ENCODE data around the gene COX7A2.
A peak's percentile ranks its signal among the peaks of the same experiment; 100 is the strongest.

The COX7A2 gene

GRCh38 chr6:75243333-75244062 is at the start of gene COX7A2:
TSS of gene COX7A2 (minus strand) at chr6:75243801. CDS start at chr6:75243734, 67 bp downstream.
- peak; percentile 71 for DNase-seq (ENCODE audit: low read depth)

GRCh38 chr6:75292555-75292954 is 49.0 kb upstream of the COX7A2 start:
- no peak for DNase-seq (ENCODE audit: low read depth)

- DNase-seq (ENCODE audit: low read depth): no peak
Measured at GRCh38 chr6:75291744-75292143, 48.1 kb upstream of the COX7A2 start.

- DNase-seq (ENCODE audit: low read depth): no peak
Measured at GRCh38 chr6:75291331-75291730, 47.7 kb upstream of the COX7A2 start.

GRCh38 chr6:75290136-75290945 is 46.7 kb upstream of the COX7A2 start:
- DNase-seq (ENCODE audit: low read depth): no peak

- no peak for DNase-seq (ENCODE audit: low read depth)
Measured at GRCh38 chr6:75288023-75288422, 44.4 kb upstream of the COX7A2 start.

- DNase-seq (ENCODE audit: low read depth): no peak
Measured at GRCh38 chr6:75287424-75287823, 43.8 kb upstream of the COX7A2 start.

- DNase-seq (ENCODE audit: low read depth): no peak
Measured at GRCh38 chr6:75286955-75287354, 43.4 kb upstream of the COX7A2 start.

- DNase-seq (ENCODE audit: low read depth): no peak
Measured at GRCh38 chr6:75285283-75285639, 41.7 kb upstream of the COX7A2 start.

GRCh38 chr6:75284632-75285282 is 41.2 kb upstream of the COX7A2 start, which contains the start of gene TMEM30A:
TSS of gene TMEM30A (minus strand) at chr6:75284792. CDS start at chr6:75284638, 154 bp downstream.
- DNase-seq (ENCODE audit: low read depth): peak; percentile 83

- DNase-seq (ENCODE audit: low read depth): no peak
Measured at GRCh38 chr6:75283907-75284631, 40.5 kb upstream of the COX7A2 start.

GRCh38 chr6:75282706-75283105 is 39.1 kb upstream of the COX7A2 start:
- no peak for DNase-seq (ENCODE audit: low read depth)

GRCh38 chr6:75281653-75282052 is 38.1 kb upstream of the COX7A2 start:
- no peak for DNase-seq (ENCODE audit: low read depth)

GRCh38 chr6:75280131-75280855 is 36.7 kb upstream of the COX7A2 start:
- no peak for DNase-seq (ENCODE audit: low read depth)

- no peak for DNase-seq (ENCODE audit: low read depth)
Measured at GRCh38 chr6:75279418-75279817, 35.8 kb upstream of the COX7A2 start.

- DNase-seq (ENCODE audit: low read depth): no peak
Measured at GRCh38 chr6:75278474-75279077, 35.0 kb upstream of the COX7A2 start.

- DNase-seq (ENCODE audit: low read depth): no peak
Measured at GRCh38 chr6:75275067-75275466, 31.5 kb upstream of the COX7A2 start.

- DNase-seq (ENCODE audit: low read depth): no peak
Measured at GRCh38 chr6:75273009-75273408, 29.4 kb upstream of the COX7A2 start.

GRCh38 chr6:75272145-75272840 is 28.7 kb upstream of the COX7A2 start:
- DNase-seq (ENCODE audit: low read depth): no peak

- DNase-seq (ENCODE audit: low read depth): no peak
Measured at GRCh38 chr6:75268988-75269354, 25.4 kb upstream of the COX7A2 start.

Data from HS-27A (cell line).